WI38 (cell line): ENCODE data around the gene SETD1B.

Experiments
- H3K4me3 ChIP-seq: 2 replicates; pipeline ENCODE4 v1.5.1; 2011; ENCODE audit warnings: low read depth, mild to moderate bottlenecking, control low read depth, low read length
- CTCF ChIP-seq: IDR thresholded peaks from 2 replicates; pipeline ENCODE4 v1.5.1; 2012; ENCODE audit warnings: low read depth, mild to moderate bottlenecking, control low read depth, low read length

The SETD1B gene

GRCh38 chr12:121773011-121773777 lies 30.6 kb upstream of the SETD1B start:
- no peak overlapping the region for H3K4me3 ChIP-seq
- peak; percentile 73 for TF ChIP-seq CTCF

- TF ChIP-seq CTCF = no peak
- H3K4me3 ChIP-seq = no peak overlapping the region
Measured at GRCh38 chr12:121774968-121775474, 28.8 kb upstream of the SETD1B start.

GRCh38 chr12:121775501-121775900 lies 28.3 kb upstream of the SETD1B start:
- no peak overlapping the region for H3K4me3 ChIP-seq
- no peak for TF ChIP-seq CTCF

- TF ChIP-seq CTCF = peak; percentile 84
- no peak overlapping the region for H3K4me3 ChIP-seq
Measured at GRCh38 chr12:121776190-121777098, 27.4 kb upstream of the SETD1B start.

GRCh38 chr12:121778567-121779421 lies 25.0 kb upstream of the SETD1B start:
- H3K4me3 ChIP-seq = no peak overlapping the region
- TF ChIP-seq CTCF = no peak

GRCh38 chr12:121779422-121779895 lies 24.4 kb upstream of the SETD1B start:
- TF ChIP-seq CTCF = no peak
- no peak overlapping the region for H3K4me3 ChIP-seq
